Neural progenitor cell (in vitro differentiated cells): ENCODE data around the gene CA10.

Experiments
- CTCF ChIP-seq: fragments of 200-600 bp; sonication (generic); IDR thresholded peaks from 2 replicates; pipeline ENCODE4 v1.5.1; 2017; ENCODE audit warnings: antibody characterized with exemption, mild to moderate bottlenecking
- EZH2 ChIP-seq: fragments of 200-600 bp; sonication (generic); IDR thresholded peaks from 2 replicates; pipeline ENCODE4 v1.6.1; 2017; ENCODE audit warnings: antibody characterized with exemption, mild to moderate bottlenecking, moderate library complexity
- EZH2phosphoT487 ChIP-seq: fragments of 200-600 bp; sonication (generic); IDR thresholded peaks from 2 replicates; pipeline ENCODE4 v1.6.1; 2017; ENCODE audit warnings: antibody characterized with exemption

GRCh38 chr17:51802544-51802943 is 356.0 kb downstream of the CA10 start:
- no peak for TF ChIP-seq CTCF
- TF ChIP-seq EZH2, result no peak
- no peak for TF ChIP-seq EZH2phosphoT487
